ENCODE measurements around the gene ME1.

GRCh38 chr6:83461438-83461837, 30.6 kb upstream of the ME1 start:
- TF ChIP-seq CTCF (IDR thresholded peaks at IDR 0.05; ENCODE audit: poor library complexity) (no peak), EZH2phosphoT487 (IDR thresholded peaks at IDR 0.05; ENCODE audit: low read depth, severe bottlenecking, unreplicated experiment) (no peak), EZH2 (IDR thresholded peaks at IDR 0.05; ENCODE audit: borderline replicate concordance) (no peak)
